A673 (cell line): ENCODE results near the gene HMGCS1.

ENCODE experiments used
- EZH2 ChIP-seq: fragments of 200-600 bp; sonication (generic); IDR thresholded peaks from 2 replicates; pipeline ENCODE4 v1.6.1; 2017; ENCODE audit warnings: borderline replicate concordance, low read depth, mild to moderate bottlenecking, mixed read lengths, antibody characterized with exemption, low read length; ENCODE audit not compliant: poor library complexity, severe bottlenecking
- TF ChIP-seq, protein P1 (sequence below): fragments of 300-800, 200-600 bp; sonication (generic); conservative IDR thresholded peaks from 2 replicates; pipeline ENCODE4 v1.5.1; 2017; ENCODE audit warnings: low read depth, mild to moderate bottlenecking, antibody characterized with exemption, low read length, moderate library complexity, mixed read lengths

DNA sequence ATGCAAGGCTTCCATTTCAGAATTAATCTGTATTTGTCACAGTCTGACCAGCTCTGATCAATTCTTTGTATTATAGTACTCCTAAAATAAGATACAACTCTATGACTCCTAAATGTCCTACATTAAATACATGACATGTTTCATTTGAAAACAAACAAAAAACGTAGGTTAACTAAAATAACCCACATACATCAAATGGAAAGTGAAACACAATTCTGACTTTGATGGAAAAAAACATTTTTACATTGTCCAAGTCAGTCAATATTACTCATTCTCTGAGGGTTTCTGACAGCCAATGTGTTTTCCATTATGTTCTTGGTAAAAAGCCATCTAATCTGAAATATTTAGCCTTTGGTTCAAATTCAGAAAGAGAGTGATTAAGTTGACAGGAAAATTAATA lies 8.7 kb downstream of the HMGCS1 start:
- TF ChIP-seq, protein P1, sequence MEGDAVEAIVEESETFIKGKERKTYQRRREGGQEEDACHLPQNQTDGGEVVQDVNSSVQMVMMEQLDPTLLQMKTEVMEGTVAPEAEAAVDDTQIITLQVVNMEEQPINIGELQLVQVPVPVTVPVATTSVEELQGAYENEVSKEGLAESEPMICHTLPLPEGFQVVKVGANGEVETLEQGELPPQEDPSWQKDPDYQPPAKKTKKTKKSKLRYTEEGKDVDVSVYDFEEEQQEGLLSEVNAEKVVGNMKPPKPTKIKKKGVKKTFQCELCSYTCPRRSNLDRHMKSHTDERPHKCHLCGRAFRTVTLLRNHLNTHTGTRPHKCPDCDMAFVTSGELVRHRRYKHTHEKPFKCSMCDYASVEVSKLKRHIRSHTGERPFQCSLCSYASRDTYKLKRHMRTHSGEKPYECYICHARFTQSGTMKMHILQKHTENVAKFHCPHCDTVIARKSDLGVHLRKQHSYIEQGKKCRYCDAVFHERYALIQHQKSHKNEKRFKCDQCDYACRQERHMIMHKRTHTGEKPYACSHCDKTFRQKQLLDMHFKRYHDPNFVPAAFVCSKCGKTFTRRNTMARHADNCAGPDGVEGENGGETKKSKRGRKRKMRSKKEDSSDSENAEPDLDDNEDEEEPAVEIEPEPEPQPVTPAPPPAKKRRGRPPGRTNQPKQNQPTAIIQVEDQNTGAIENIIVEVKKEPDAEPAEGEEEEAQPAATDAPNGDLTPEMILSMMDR: no peak
- TF ChIP-seq EZH2: no peak
